ENCODE data around the gene CPLX3.
A peak's percentile ranks its signal among the peaks of the same experiment; 100 is the strongest.
"Not testable (repeated sequence)": the region's sequence is repeated elsewhere in the genome, so short reads cannot be mapped to it uniquely, and the experiment has no call there.

CPLX3 gene, protein sequence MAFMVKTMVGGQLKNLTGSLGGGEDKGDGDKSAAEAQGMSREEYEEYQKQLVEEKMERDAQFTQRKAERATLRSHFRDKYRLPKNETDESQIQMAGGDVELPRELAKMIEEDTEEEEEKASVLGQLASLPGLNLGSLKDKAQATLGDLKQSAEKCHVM

DNA sequence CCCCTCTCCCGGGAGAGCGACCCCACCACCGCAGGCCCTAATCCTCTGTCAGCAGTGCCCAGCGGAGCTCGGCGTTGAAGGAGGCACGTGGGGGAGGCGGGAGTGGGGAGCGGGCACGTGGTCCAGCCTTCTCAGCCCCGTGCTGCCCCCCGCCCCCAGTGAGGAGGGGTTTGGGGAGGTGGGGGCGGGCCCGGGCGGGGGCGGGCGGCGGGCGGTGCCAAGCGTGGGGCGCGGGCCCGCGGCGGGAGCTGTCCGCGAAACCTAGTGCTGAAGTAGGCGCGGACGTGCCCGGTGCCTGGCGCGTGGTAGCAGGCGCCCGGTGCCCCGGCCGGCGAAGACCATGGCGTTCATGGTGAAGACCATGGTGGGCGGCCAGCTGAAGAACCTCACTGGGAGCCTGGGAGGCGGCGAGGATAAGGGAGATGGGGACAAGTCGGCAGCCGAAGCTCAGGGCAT lies at the start of gene CPLX3:
Gene CPLX3, plus strand, starts transcription at position 264 of the 456 bp plus-strand sequence. Its CDS starts 77 bp downstream, at position 341.
- DNase-seq (ENCODE audit: low spot score) = peak; percentile 36

GRCh38 chr15:74776821-74777768 lies 49.3 kb upstream of the CPLX3 start:
- peak; percentile 73 for DNase-seq (ENCODE audit: low spot score)

- no peak for DNase-seq (ENCODE audit: low spot score)
Measured at GRCh38 chr15:74777769-74778598, 48.4 kb upstream of the CPLX3 start.

DNA sequence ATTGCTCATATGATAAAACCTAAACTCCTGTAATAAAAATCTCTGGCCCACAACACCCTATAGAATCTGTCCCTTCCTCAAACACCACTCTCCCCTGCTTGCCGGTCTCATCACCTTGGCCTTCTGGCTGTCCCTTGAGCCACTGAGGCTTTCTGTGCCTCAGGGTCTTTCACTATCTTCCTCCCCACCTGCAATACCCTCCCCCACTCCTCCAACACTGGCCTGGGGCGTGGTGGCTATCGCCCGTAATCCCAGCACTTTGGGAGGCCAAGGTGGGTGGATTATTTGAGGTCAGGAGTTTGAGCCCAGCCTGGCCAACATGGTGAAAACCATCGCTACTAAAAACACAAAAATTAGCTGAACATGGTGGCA lies 47.8 kb upstream of the CPLX3 start:
- DNase-seq (ENCODE audit: low spot score) = no peak

DNA sequence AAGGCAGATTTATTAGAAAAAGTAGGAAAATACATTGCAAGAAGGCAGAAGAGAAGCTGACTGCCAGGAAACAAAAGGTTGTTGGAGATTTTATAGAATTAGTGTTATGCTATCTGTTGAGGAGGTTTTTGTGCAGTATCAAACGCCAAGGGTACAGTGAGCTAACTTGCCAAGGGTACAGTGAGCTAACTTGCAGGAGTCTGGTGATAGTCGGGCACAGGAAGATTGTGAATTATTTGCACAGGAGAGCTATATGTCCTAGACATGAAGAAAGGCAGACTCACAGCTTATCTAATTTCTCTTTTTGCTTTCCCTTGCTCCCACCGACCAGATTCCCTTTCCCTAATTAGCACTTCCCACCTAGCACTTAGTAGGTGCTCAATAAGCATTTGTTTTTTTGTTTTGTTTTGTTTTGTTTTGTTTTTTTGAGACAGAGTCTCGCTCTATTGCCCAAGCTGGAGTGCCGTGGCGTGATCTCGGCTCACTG lies 47.2 kb upstream of the CPLX3 start:
- no peak for DNase-seq (ENCODE audit: low spot score)

GRCh38 chr15:74780523-74781430 lies 45.6 kb upstream of the CPLX3 start:
- DNase-seq (ENCODE audit: low spot score) = peak; percentile 67

GRCh38 chr15:74781431-74782258 lies 44.8 kb upstream of the CPLX3 start, which contains the start of gene CSK:
CSK (plus strand) TSS chr15:74782080; CDS start chr15:74798298, 16,218 bp downstream.
- peak; percentile 73 for DNase-seq (ENCODE audit: low spot score)

- DNase-seq (ENCODE audit: low spot score) = peak; percentile 43
Measured at GRCh38 chr15:74782259-74783071, 44.0 kb upstream of the CPLX3 start.

DNA sequence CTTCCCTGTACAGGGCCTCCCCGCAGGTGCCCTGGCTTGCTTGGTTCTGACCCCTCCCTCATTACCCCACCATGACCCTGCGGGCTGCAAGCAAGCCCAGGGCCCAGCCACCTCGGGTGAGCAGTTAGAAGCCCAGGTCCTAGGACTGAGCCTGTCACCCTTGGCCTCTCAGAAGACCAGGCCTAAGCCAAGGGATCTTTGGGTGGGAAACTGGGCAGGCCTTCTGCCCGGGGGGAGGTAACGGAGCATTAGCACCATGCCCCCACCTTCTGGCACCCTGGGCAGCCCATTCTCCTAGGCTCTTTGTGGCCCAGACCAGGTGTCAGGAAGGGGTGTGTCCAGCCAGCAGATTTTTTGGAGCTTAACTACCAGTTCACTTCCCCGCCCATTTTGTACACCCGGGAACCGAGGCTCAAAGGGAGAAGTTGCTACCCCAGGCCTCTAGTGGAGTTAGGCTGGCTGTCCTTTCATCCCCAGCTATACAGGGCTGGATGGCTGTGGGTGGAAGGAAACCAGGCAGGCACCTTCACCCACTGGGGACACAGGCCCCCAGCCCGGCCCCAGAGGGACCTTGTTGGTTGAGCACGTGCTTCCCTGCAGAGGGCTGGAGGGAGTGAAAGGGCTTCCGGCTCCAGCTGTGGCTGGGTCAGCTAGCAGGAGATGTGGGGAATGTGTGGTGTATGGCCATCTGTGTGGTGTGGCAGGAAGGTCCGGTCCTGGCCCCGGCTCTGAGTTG lies 43.2 kb upstream of the CPLX3 start:
- no peak for DNase-seq (ENCODE audit: low spot score)

GRCh38 chr15:74783808-74784175 lies 42.6 kb upstream of the CPLX3 start:
- no peak for DNase-seq (ENCODE audit: low spot score)

GRCh38 chr15:74784426-74785193 lies 41.8 kb upstream of the CPLX3 start:
- DNase-seq (ENCODE audit: low spot score) = no peak

DNA sequence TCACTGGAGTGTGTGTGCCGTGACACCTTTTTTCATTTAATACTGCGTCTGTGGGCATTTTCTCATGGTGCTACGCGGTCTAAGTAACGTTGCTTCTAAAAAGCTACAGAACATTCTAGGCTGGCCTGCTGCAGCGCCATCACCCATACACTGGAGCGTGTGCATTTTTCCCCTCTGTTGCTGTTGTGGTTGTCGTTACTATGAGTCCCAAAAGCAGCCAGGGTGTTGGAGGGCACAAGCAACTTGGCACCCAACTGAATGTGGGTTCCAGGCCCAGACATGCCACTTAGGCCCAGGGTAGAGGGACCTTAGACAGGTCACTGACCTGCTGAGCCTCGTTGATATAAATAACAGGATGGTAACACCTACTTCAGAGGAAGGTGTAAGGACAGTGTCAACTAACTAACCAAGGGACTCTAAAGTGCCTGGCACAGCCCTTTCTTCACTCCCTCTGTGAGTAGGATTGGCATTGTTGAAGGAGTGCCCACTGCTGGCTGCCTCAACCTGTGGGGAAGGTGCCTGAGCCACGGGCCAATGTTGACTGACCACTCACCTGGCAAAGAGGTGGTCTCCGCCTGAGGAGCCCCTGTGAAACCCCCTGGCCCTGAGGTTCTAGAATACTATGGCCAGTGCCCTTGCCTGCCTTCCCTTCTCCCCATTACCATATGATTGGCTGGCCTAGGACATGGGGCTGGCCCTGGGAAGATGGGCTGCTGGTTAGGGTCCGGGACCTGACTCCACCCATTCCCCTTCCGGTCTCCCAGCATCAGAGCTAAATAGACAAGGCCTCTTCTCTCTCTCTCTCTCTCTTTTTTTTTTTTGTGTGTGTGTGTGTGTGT lies 41.0 kb upstream of the CPLX3 start:
- DNase-seq (ENCODE audit: low spot score) = peak; percentile 53

GRCh38 chr15:74786081-74786480 lies 40.3 kb upstream of the CPLX3 start:
- DNase-seq (ENCODE audit: low spot score) = not testable (repeated sequence)

DNA sequence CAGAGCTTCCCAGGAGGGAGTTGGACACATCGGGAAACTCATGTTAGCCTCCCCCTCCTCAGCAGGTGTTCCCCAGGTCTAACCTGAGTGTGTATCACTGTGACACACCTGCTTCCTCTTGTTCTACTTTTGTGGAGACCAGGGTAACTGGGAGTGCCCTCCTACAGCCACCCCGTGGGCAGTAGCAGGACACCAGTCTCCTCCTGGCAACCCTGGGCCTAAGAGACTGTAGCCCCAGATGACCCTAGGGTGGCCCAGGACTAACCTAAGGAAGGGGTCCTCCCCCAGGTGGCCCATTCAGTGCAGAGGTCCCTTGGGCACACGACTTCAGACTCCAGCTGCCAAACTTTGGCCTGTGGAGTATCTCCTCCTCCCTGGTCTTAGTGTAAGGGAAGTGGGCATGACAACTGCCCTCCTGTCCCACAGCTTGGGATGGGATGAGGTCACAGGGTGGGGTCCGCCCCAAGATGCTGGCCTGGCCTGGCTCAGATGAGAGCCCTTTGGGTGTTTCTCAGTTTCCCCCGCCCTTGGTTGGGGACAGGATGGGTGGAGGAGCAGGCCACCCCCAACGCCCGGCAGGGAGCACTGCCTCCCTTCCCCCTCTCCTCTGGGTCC lies 39.8 kb upstream of the CPLX3 start:
- DNase-seq (ENCODE audit: low spot score) = no peak

- DNase-seq (ENCODE audit: low spot score) = peak; percentile 88
Measured at GRCh38 chr15:74787251-74788041, 39.0 kb upstream of the CPLX3 start.
